Activated CD4-positive, alpha-beta T cell treated with anti-CD3 and anti-CD28 coated beads, Interleukin-2, Interleukin-6, amounts not matched to agents 100 ng/mL and 50 ng/mL, durations not matched to agents 16 hours and 8 hours (primary cell): ENCODE measurements around the gene CEACAM16.
A peak's percentile ranks its signal among the peaks of the same experiment; 100 is the strongest.
"Not testable (repeated sequence)": the region's sequence is repeated elsewhere in the genome, so short reads cannot be mapped to it uniquely, and the experiment has no call there.

ENCODE experiments used
- DNase-seq: peaks from one replicate; pipeline ENCODE4 v3.0.0-alpha.2; 2020

CEACAM16 gene

GRCh38 chr19:44698492-44699201 lies at the start of gene CEACAM16:
Gene CEACAM16, plus strand, starts transcription at chr19:44699151. Its CDS starts 2,306 bp downstream, at chr19:44701457.
- no peak for DNase-seq

- DNase-seq, result no peak
These were observed 49.3 kb upstream of the CEACAM16 start for GRCh38 chr19:44649578-44650145.

- no peak for DNase-seq
These were observed 45.6 kb upstream of the CEACAM16 start for GRCh38 chr19:44653343-44653742.

- DNase-seq, result peak; percentile 78
These were observed 44.8 kb upstream of the CEACAM16 start for GRCh38 chr19:44653977-44654774.

GRCh38 chr19:44657211-44657921 lies 41.6 kb upstream of the CEACAM16 start:
- DNase-seq, result peak; percentile 79

GRCh38 chr19:44658069-44658733 lies 40.8 kb upstream of the CEACAM16 start:
- DNase-seq, result no peak

- DNase-seq, result no peak
These were observed 38.9 kb upstream of the CEACAM16 start for GRCh38 chr19:44660081-44660480.

- DNase-seq, result no peak
These were observed 37.7 kb upstream of the CEACAM16 start for GRCh38 chr19:44661205-44661604.

- DNase-seq, result no peak
These were observed 37.0 kb upstream of the CEACAM16 start for GRCh38 chr19:44661904-44662303.

GRCh38 chr19:44662691-44663385 lies 36.1 kb upstream of the CEACAM16 start:
- DNase-seq, result no peak

- no peak for DNase-seq
These were observed 35.0 kb upstream of the CEACAM16 start for GRCh38 chr19:44663996-44664395.

- DNase-seq, result no peak
These were observed 34.0 kb upstream of the CEACAM16 start for GRCh38 chr19:44664976-44665375.

- no peak for DNase-seq
These were observed 31.9 kb upstream of the CEACAM16 start for GRCh38 chr19:44666852-44667556.

GRCh38 chr19:44668985-44669764 lies 29.8 kb upstream of the CEACAM16 start:
- DNase-seq, result no peak

- not testable (repeated sequence) for DNase-seq
These were observed 28.9 kb upstream of the CEACAM16 start for GRCh38 chr19:44670027-44670426.

- no peak for DNase-seq
These were observed 27.6 kb upstream of the CEACAM16 start, which contains the start of gene CEACAM19 for GRCh38 chr19:44671400-44671799. Gene CEACAM19, plus strand, starts transcription at chr19:44671482. Its CDS starts 450 bp downstream, at chr19:44671932.

GRCh38 chr19:44672226-44672625 lies 26.7 kb upstream of the CEACAM16 start:
- DNase-seq, result no peak

- DNase-seq, result no peak
These were observed 25.4 kb upstream of the CEACAM16 start for GRCh38 chr19:44673510-44673909.

- no peak for DNase-seq
These were observed 23.4 kb upstream of the CEACAM16 start for GRCh38 chr19:44675521-44675920.
